Embryonic facial prominence (tissue), 1 donor: ENCODE measurements around the gene MACO1.
"Not testable (repeated sequence)": the region's sequence is repeated elsewhere in the genome, so short reads cannot be mapped to it uniquely, and the experiment has no call there.

Source experiments
- DNase-seq: peaks from one replicate; pipeline ENCODE4 v3.0.0-alpha.2; 2016; ENCODE audit errors: extremely low spot score

MACO1 gene

GRCh38 chr1:25456502-25456901 lies 25.8 kb downstream of the MACO1 start:
- no peak for DNase-seq

DNA sequence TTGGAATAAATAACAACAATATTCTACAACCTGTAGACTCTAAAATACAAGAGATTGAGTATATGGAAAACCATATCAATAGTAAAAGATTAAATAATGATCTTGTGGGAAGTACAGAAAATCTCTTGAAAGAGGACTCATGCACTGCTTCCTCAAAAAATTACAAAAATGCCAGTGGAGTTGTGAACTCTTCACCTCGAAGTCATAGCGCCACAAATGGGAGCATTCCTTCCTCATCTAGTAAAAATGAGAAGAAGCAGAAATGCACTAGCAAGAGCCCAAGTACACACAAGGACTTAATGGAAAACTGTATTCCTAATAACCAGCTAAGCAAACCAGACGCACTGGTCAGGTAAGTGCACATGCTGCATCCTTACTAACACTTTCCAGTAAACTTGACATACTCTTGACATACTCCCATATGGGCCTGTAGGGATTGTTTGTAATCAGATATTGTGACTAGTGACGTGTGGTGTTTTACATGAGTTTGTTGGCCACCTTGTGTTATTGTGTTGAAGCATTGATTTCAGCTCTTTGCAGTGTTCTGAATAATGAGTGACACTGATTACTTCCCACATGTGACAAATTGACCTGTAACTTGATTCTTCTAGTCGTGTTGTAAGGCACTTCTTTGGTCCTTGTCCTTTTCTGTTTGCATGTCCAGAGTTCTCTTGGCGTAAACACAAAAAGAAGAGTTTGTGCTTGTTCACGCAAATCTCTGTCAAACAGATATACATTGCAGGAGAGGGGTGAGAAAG lies 28.0 kb downstream of the MACO1 start:
- DNase-seq: no peak

GRCh38 chr1:25460020-25460419 lies 29.3 kb downstream of the MACO1 start:
- no peak for DNase-seq

DNA sequence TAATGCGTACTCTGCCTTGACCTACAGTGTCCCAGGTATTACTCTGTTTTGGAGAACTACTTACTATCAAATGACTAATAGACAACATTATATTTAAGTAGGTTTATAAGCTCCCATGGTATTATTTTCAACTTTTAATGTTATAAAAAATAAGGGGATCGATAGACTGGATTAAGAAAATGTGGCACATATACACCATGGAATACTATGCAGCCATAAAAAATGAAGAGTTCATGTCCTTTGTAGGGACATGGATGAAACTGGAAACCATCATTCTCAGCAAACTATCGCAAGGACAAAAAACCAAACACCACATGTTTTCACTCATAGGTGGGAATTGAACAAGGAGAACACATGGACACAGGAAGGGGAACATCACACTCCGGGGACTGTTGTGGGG lies 30.1 kb downstream of the MACO1 start:
- DNase-seq: not testable (repeated sequence)

GRCh38 chr1:25461849-25462248 lies 31.2 kb downstream of the MACO1 start:
- no peak for DNase-seq

DNA sequence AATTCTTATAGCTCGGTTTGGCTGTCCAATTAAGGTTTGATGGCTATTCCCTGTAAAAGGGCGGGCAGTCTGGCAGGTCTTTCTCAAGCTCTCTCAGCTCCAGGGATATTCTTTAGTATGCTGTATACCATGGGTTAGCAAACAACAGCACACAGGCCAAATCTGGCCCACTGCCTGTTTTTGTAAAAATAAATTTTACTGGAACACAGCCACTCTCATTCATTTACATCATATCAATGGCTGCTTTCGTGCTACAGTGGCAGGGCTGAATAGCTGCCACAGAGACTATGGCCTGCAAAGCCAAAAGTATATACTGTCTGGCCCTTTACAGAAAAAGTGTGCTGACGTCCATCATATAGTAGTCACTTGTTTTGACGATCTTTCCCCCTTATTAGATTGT lies 32.0 kb downstream of the MACO1 start:
- no peak for DNase-seq

DNA sequence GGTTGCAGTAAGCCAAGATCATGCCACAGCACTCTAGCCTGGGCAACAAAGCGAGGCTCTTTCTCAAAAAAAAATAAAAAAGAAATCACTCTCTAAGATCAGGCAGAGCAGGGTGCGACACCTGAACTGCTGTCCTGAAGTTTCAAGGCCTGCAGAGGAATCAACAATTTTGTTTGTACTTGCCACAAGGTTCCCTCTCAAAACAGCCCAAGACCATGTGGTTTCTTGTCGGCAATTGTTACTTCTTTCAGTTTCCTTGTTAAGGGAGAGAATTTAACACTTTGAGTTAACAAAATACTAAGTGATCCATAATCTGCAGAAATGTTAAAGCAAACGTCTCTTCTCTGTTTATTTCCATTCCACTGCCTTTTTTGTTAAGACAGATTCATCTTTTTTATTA lies 36.5 kb downstream of the MACO1 start:
- no peak for DNase-seq

GRCh38 chr1:25467616-25468015 lies 36.9 kb downstream of the MACO1 start:
- no peak for DNase-seq

DNA sequence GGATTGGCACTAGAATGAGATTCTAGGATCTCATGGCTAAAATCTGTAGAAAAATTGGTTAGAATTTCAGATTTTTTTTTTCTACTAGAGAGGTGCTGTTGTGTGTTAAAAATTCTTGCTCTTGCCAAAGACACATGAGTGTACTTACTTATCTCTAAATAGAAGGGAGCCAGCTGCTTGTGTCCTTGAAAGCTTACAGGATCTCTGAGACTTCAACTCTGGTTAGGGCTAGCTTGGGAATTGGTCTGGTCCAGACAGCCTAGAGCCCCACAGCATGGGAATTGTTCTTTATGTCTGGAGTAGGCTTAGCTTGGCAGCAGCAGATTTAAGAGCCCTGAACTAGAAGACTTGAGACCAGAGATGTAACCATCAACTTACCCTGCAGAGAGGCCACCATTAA lies 37.3 kb downstream of the MACO1 start:
- DNase-seq: no peak

- DNase-seq: no peak
These were observed 38.5 kb downstream of the MACO1 start for GRCh38 chr1:25469177-25469576.

- DNase-seq: no peak
These were observed 41.8 kb downstream of the MACO1 start for GRCh38 chr1:25472471-25472870.

DNA sequence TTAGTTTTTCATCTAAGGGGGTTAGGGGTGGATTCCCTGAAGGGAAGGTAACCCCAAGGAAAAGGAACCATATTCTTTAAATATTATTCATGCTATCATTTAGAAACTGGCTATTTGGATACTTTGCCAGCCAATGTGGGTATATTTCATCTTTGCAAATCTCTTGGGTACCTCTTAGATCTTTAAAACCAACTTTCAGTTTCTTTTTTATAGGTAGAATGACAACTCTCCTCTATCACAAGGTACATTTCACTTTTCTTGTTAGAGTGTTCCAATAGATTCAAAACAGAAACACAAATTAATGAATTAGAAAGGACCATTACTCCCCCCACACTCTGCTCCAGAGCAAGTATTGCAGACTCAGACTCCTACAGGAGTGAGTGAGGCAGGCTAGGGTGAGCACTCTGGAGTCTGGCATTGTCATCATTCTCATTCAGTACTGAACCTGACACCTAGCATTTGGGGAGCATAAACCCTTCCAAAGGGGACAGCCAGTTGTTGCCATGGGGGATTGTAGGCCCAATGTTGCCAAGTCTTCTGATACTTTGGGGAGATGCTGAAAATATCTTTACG lies 43.0 kb downstream of the MACO1 start:
- no peak for DNase-seq

DNA sequence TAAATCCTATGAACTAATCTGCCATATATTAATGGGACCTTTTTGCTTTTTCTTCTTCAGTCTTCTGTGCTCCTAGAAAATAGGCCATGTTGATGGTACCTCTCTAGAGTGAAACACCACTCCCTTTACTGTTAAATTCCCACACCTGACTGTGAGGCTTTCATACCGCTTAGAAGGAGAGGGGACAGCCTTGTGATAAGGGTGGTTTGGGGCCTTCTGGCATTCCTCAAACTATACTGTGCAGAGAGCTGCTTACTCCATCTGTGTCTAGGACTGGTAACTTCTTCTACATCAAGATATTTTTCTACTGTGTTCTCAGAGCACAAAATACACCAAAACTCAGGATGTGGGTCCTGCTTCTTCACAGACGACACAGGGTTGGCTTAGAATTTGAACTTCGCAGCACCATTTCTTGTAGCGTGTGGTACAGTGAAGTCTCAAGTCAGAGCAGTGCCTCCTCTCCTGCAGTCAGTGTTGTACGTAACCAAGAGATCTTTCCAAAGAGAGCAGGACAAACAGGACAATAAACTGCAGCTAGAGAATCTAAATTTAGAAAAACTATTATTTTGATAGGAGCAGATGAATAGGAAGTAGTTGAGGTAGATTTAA lies 43.8 kb downstream of the MACO1 start:
- DNase-seq: no peak

GRCh38 chr1:25476186-25477097 lies 45.7 kb downstream of the MACO1 start:
- DNase-seq: no peak

DNA sequence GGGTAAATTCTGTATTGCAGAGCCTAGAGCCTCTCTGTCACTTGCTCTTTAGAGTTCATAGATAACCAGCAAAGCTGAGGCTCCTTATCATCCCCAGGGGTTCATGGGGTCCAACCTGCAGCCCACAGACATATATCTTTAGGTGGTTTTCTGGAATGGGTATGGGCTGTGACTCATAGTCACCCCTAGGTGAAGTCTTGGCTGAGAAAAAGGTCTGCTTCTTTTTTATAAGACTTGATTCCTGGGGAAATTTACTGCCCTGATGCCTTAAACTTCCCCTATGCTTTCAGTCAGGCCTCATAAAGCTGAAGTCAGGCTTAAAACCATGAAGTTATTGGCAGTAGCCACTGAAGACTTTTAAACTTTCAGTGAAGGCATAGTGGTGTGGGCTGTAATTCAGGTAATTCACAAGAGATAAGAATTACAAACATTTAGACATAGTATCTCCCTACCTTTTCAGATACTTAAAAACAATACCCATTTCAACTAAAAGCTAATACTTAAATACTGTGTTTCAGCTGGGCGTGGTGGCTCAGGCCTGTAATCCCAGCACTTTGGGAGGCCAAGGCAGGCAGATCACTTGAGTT lies 46.8 kb downstream of the MACO1 start:
- DNase-seq: no peak

DNA sequence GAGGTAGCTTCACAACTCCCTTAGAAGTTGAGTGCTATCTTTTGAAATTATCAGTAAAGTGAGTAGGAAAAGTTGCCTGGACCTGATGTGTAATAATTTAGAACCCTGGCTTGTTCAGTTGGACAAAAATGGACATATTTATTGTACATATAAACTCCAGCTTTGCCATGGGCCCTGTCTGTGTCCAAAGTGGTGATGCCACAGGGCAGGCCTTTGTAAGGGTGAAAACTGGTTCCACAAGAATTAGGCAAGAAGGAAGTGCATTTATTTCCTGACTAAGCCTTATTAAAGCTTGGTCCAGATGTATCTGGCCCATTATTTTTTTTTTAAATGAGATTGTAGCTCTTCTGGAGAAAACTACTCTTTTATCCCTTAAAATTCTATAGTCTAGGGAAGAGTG lies 47.9 kb downstream of the MACO1 start:
- no peak for DNase-seq

DNA sequence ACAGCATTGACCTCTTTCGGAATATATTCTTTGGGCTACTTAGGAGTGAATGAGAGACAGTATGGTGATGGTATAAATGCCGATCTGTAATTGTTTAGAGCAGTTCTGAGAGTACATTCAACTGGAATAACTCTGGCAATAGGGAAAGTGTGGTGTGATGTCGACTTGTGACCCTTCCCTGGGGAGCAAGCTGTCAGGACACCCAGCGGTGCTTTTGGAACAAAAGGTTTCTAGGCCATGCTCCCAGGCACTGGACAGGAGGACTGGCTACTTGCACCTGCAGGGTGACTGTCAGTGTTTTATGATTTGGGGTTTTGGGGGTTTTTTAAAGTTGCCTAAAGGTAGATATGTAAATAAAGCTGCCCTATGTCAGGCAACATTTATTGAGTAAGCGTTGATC lies 50.9 kb downstream of the MACO1 start:
- DNase-seq: no peak

DNA sequence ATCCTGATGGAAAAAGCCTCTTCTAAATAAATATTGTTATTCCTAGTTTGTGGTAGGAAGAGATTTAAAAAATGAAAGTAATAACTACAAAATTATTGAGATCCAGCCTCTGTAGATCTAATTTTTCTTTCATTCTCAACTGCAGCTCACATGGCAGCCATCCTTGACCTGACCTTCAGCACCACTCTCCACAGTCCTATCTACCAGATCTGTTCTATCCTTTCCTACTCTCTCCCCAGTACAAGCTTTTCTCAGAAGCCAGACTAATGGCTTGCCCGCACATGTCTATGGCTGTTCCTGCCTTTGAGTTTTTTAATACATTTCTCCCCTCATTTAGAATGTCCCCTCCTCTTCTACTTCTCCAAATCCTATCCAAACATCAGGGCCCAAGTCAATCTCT lies 51.5 kb downstream of the MACO1 start:
- no peak for DNase-seq

- DNase-seq: no peak
These were observed 53.4 kb downstream of the MACO1 start for GRCh38 chr1:25484096-25484495.

GRCh38 chr1:25484533-25484932 lies 53.8 kb downstream of the MACO1 start:
- no peak for DNase-seq

- DNase-seq: no peak
These were observed 55.1 kb downstream of the MACO1 start for GRCh38 chr1:25485536-25486411.
